ENCODE results near the gene MOB3A.

Gene MOB3A

GRCh38 chr19:2021453-2022140, 74.5 kb downstream of the MOB3A start:
- no peak for DNase-seq

All from hematopoietic multipotent progenitor cell treated with erythropoietin and hydrocortisone succinate and interleukin-3 and kit ligand, for 6 days (in vitro differentiated cells).